ENCODE data around the gene GAL3ST2. TPM values are rescaled to one million over a fixed set of nuclear protein-coding genes. Genes with fewer than 3 reads are reported as not detected.
A peak's percentile ranks its signal among the peaks of the same experiment; 100 is the strongest.

GAL3ST2 gene
- total RNA-seq, 2 experiments from 2014 or later, result 1.5 to 1.9 TPM

- POLR2A ChIA-PET, result interaction anchor here (1.0 to 2.3 kb wide), 2 partner anchors 17 to 141 kb away, joined by 3 to 5 read pairs; partner anchors contain the start of gene ING5
- H3K4me1 Mint-ChIP-seq (ENCODE audit: low read depth), result peaks cover 38% of the 10 kb centered on the region
Observed at GRCh38 chr2:241842620-241843211, 66.1 kb downstream of the GAL3ST2 start.

GRCh38 chr2:241843321-241844065, 66.9 kb downstream of the GAL3ST2 start:
- Histone ChIP-seq H3K36me3 (ENCODE audit: insufficient read depth, low read length) (no peaks in the 10 kb centered on the region), H3K9me3 (ENCODE audit: control insufficient read depth in 1 of 2, insufficient read depth in 1 of 2, low read length in 2 of 2) (no peaks in the 10 kb centered on the region), H3K27ac (ENCODE audit: low read depth in 1 of 2, low read length in 2 of 2) (no peak overlapping the region), H3K4me1 (ENCODE audit: insufficient read depth, low read length) (peaks cover 34% of the 10 kb centered on the region), H3K27me3 (ENCODE audit: control insufficient read depth in 1 of 2, insufficient read depth in 2 of 2, low read length in 2 of 2) (no peaks in the 10 kb centered on the region), H3K4me3 (ENCODE audit: low read length) (peak overlapping the region; percentile 49)
- Mint-ChIP-seq H3K9me3 (no peaks in the 10 kb centered on the region), H3K27me3 (no peaks in the 10 kb centered on the region), H3K4me3 (peak overlapping the region; percentile 56), H3K36me3 (ENCODE audit: low read depth) (no peaks in the 10 kb centered on the region), H3K4me1 (ENCODE audit: low read depth) (peaks cover 36% of the 10 kb centered on the region), H3K27ac (peak overlapping the region; percentile 83)
- POLR2A ChIA-PET, result interaction anchor here (1.0 to 2.3 kb wide), 3 partner anchors 16 to 142 kb away, joined by 3 to 5 read pairs (median 3); partner anchors contain the start of gene ING5
- no peak for DNase-seq
- CTCF ChIA-PET, result interaction anchor here (0.9 to 1.2 kb wide), 3 partner anchors 25 to 133 kb away, joined by 3 to 6 read pairs (median 5); no protein-coding TSS in a partner anchor
- intact Hi-C loops (cut with DNase I, micrococcal nuclease), result no loop called here
- no peak for TF ChIP-seq CTCF (IDR thresholded peaks at IDR 0.05)
- no peak for ATAC-seq (ENCODE audit: poor library complexity)

More at GRCh38 chr2:241842620-241843211, 66.1 kb downstream of the GAL3ST2 start:
- intact Hi-C loops (cut with DNase I, micrococcal nuclease), result no loop called here
- H3K27ac ChIP-seq (ENCODE audit: low read depth in 1 of 2, low read length in 2 of 2), result peak overlapping the region in 1 of 2 donors; percentile 30
- peak overlapping the region; percentile 49 for H3K4me3 ChIP-seq (ENCODE audit: low read length)
- Mint-ChIP-seq H3K27me3 (no peaks in the 10 kb centered on the region), H3K9me3 (no peaks in the 10 kb centered on the region), H3K27ac (peak overlapping the region; percentile 83), H3K4me3 (peak overlapping the region; percentile 56), H3K36me3 (ENCODE audit: low read depth) (no peaks in the 10 kb centered on the region)
- peaks cover 34% of the 10 kb centered on the region for H3K4me1 ChIP-seq (ENCODE audit: insufficient read depth, low read length)
- no peaks in the 10 kb centered on the region for H3K9me3 ChIP-seq (ENCODE audit: control insufficient read depth in 1 of 2, insufficient read depth in 1 of 2, low read length in 2 of 2)
- H3K36me3 ChIP-seq (ENCODE audit: insufficient read depth, low read length), result no peaks in the 10 kb centered on the region
- peak; percentile 41 for ATAC-seq (ENCODE audit: poor library complexity)
- peak in 8 of 14 experiments; percentile 13 to 77 (median 50) for DNase-seq
- H3K27me3 ChIP-seq (ENCODE audit: control insufficient read depth in 1 of 2, insufficient read depth in 2 of 2, low read length in 2 of 2), result no peaks in the 10 kb centered on the region
- TF ChIP-seq CTCF (IDR thresholded peaks at IDR 0.05), result no peak
- CTCF ChIA-PET, result no interaction called here

GRCh38 chr2:241844066-241844728, 67.6 kb downstream of the GAL3ST2 start:
- Mint-ChIP-seq H3K4me1 (ENCODE audit: low read depth) (peaks cover 33% of the 10 kb centered on the region), H3K27ac (peak overlapping the region; percentile 61), H3K4me3 (peak overlapping the region; percentile 80), H3K9me3 (no peaks in the 10 kb centered on the region), H3K27me3 (no peaks in the 10 kb centered on the region), H3K36me3 (ENCODE audit: low read depth) (no peaks in the 10 kb centered on the region)
- CTCF ChIA-PET, result interaction anchor here (0.9 to 1.2 kb wide), 3 partner anchors 24 to 134 kb away, joined by 3 to 6 read pairs (median 5); no protein-coding TSS in a partner anchor
- intact Hi-C loops (cut with DNase I, micrococcal nuclease), result no loop called here
- no peak for TF ChIP-seq CTCF (IDR thresholded peaks at IDR 0.05)
- ATAC-seq (ENCODE audit: poor library complexity), result peak; percentile 87
- H3K4me1 ChIP-seq (ENCODE audit: insufficient read depth, low read length), result peaks cover 34% of the 10 kb centered on the region
- H3K36me3 ChIP-seq (ENCODE audit: insufficient read depth, low read length), result no peaks in the 10 kb centered on the region
- peak overlapping the region; percentile 49 for H3K4me3 ChIP-seq (ENCODE audit: low read length)
- H3K27me3 ChIP-seq (ENCODE audit: control insufficient read depth in 1 of 2, insufficient read depth in 2 of 2, low read length in 2 of 2), result no peaks in the 10 kb centered on the region
- H3K9me3 ChIP-seq (ENCODE audit: control insufficient read depth in 1 of 2, insufficient read depth in 1 of 2, low read length in 2 of 2), result no peaks in the 10 kb centered on the region
- DNase-seq, result peak; percentile 34 to 90 (median 65)
- H3K27ac ChIP-seq (ENCODE audit: low read depth in 1 of 2, low read length in 2 of 2), result no peak overlapping the region
- POLR2A ChIA-PET, result interaction anchor here (0.8 to 2.3 kb wide), 4 partner anchors 16 to 143 kb away, joined by 3 to 8 read pairs (median 4); partner anchors contain the start of gene ING5
